Tibial nerve (tissue), 4 donors: ENCODE measurements around the gene FUT8.

Source experiments
- EP300 ChIP-seq, 2 donors: sonication (generic); formaldehyde crosslinking; IDR thresholded peaks; one replicate each; pipeline ENCODE4 v1.6.1; 2017; ENCODE audit warnings: antibody characterized with exemption in 2 of 2, mild to moderate bottlenecking in 1 of 2
- POLR2A ChIP-seq, 2 donors: fragments of 450-650 bp; IDR thresholded peaks; one replicate each; pipeline ENCODE4 v1.6.1; 2017; ENCODE audit warnings: antibody characterized with exemption in 2 of 2, mild to moderate bottlenecking in 2 of 2, moderate library complexity in 2 of 2
- TF ChIP-seq, protein P1 (sequence below), 5 experiments: fragments of 200-600 bp in 3 of 5; fragments of 450-650 bp in 2 of 5; sonication (generic) in 3 of 5; IDR thresholded peaks; one replicate each; pipeline ENCODE4 v1.5.1; 2016 to 2019; ENCODE audit warnings: antibody characterized with exemption in 5 of 5, mild to moderate bottlenecking in 3 of 5, moderate library complexity in 2 of 5

- TF ChIP-seq EP300 (IDR thresholded peaks at IDR 0.05) (no peak), POLR2A (IDR thresholded peaks at IDR 0.05) (no peak)
- TF ChIP-seq, protein P1, sequence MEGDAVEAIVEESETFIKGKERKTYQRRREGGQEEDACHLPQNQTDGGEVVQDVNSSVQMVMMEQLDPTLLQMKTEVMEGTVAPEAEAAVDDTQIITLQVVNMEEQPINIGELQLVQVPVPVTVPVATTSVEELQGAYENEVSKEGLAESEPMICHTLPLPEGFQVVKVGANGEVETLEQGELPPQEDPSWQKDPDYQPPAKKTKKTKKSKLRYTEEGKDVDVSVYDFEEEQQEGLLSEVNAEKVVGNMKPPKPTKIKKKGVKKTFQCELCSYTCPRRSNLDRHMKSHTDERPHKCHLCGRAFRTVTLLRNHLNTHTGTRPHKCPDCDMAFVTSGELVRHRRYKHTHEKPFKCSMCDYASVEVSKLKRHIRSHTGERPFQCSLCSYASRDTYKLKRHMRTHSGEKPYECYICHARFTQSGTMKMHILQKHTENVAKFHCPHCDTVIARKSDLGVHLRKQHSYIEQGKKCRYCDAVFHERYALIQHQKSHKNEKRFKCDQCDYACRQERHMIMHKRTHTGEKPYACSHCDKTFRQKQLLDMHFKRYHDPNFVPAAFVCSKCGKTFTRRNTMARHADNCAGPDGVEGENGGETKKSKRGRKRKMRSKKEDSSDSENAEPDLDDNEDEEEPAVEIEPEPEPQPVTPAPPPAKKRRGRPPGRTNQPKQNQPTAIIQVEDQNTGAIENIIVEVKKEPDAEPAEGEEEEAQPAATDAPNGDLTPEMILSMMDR (IDR thresholded peaks at IDR 0.05) = no peak
Measured at GRCh38 chr14:65382586-65382985, 29.9 kb upstream of the FUT8 start.
